ENCODE measurements around the gene KCNH1. TPM values are rescaled to one million over a fixed set of nuclear protein-coding genes. Genes with fewer than 3 reads are reported as not detected.

Gene KCNH1
- total RNA-seq, 2 donors from 2014 or later: 3.2 to 3.5 TPM

DNA sequence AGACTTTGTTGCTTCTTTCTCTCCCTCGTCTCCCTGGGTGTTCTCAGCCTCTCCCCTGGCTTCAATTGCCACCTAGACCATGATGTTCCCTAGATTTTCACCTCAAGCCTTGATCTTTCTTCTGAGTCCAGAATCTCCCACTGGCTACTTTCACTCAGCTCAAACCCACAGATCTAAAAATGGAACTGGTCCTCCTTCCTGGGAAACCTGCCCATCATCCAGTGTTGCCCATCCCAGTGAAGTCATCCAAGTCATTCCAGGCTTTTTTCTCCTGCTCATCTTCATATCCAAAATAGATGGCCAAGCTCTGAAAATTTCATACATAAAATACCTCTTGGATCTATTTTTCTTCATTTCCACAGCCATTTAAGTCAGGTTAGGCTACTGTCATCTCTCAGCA, 347.4 kb downstream of the KCNH1 start:
- no peak overlapping the region for H3K27ac ChIP-seq (ENCODE audit: low read depth, low read length)
- H3K4me3 ChIP-seq (ENCODE audit: low read length): no peak overlapping the region
- WGBS, 2 experiments (ENCODE audit: insufficient coverage in 1 of 2, insufficient read length in 1 of 2): 95% methylated on average over 1 of the region's 1 CpG; no CpG with 5 or more reads in 1 of the 2 experiments
- no peaks in the 10 kb centered on the region for H3K9me3 ChIP-seq (ENCODE audit: control insufficient read depth, low read length)
- Mint-ChIP-seq H3K4me3 (no peak overlapping the region), H3K27ac (no peak overlapping the region), H3K27me3 (ENCODE audit: insufficient read depth) (peaks cover 7% of the 10 kb centered on the region), H3K36me3 (ENCODE audit: low read depth) (no peaks in the 10 kb centered on the region), H3K4me1 (no peaks in the 10 kb centered on the region), H3K9me3 (no peaks in the 10 kb centered on the region)
- TF ChIP-seq, protein P1, sequence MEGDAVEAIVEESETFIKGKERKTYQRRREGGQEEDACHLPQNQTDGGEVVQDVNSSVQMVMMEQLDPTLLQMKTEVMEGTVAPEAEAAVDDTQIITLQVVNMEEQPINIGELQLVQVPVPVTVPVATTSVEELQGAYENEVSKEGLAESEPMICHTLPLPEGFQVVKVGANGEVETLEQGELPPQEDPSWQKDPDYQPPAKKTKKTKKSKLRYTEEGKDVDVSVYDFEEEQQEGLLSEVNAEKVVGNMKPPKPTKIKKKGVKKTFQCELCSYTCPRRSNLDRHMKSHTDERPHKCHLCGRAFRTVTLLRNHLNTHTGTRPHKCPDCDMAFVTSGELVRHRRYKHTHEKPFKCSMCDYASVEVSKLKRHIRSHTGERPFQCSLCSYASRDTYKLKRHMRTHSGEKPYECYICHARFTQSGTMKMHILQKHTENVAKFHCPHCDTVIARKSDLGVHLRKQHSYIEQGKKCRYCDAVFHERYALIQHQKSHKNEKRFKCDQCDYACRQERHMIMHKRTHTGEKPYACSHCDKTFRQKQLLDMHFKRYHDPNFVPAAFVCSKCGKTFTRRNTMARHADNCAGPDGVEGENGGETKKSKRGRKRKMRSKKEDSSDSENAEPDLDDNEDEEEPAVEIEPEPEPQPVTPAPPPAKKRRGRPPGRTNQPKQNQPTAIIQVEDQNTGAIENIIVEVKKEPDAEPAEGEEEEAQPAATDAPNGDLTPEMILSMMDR (conservative IDR thresholded peaks at IDR 0.05): no peak
- H3K36me3 ChIP-seq (ENCODE audit: control insufficient read depth, insufficient read depth, low read length): no peaks in the 10 kb centered on the region
- H3K9ac ChIP-seq (ENCODE audit: extremely low read depth, low read length, poor library complexity, severe bottlenecking): no peak overlapping the region
- H3K4me1 ChIP-seq (ENCODE audit: control insufficient read depth, insufficient read depth, low read length): no peaks in the 10 kb centered on the region
- DNase-seq: no peak
- H3K27me3 ChIP-seq (ENCODE audit: control insufficient read depth, insufficient read depth, low read length, poor library complexity, severe bottlenecking): no peaks in the 10 kb centered on the region

DNA sequence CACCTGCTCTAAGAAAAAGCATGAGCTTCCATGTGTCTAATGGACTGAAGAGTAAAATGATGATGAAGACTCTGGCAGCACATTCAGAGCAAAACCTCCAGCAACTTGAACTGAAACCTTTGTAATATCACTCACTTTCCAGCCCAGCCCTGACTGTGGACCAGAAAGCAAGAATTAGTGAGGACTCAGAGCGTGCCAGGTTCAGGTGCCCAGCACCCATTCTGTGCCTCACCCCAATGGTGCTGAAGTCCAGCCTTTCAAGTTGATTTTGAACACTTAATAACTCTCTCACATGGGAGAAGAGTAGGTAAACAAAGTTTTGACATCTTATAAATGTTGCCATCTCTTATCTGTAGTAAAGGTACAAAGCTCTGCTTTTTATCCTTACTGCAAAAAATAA, 350.0 kb downstream of the KCNH1 start:
- Histone ChIP-seq H3K36me3 (ENCODE audit: control insufficient read depth, insufficient read depth, low read length) (no peaks in the 10 kb centered on the region), H3K9me3 (ENCODE audit: control insufficient read depth, low read length) (no peaks in the 10 kb centered on the region), H3K27ac (ENCODE audit: low read depth, low read length) (no peak overlapping the region), H3K27me3 (ENCODE audit: control insufficient read depth, insufficient read depth, low read length, poor library complexity, severe bottlenecking) (no peaks in the 10 kb centered on the region), H3K4me3 (ENCODE audit: low read length) (no peak overlapping the region), H3K9ac (ENCODE audit: extremely low read depth, low read length, poor library complexity, severe bottlenecking) (no peak overlapping the region), H3K4me1 (ENCODE audit: control insufficient read depth, insufficient read depth, low read length) (no peaks in the 10 kb centered on the region)
- TF ChIP-seq, protein P1 (conservative IDR thresholded peaks at IDR 0.05): no peak
- H3K4me3 Mint-ChIP-seq: no peak overlapping the region
- no peak for DNase-seq
- no peak overlapping the region for H3K27ac Mint-ChIP-seq
- peaks cover 8% of the 10 kb centered on the region for H3K27me3 Mint-ChIP-seq (ENCODE audit: insufficient read depth)
- 67 to 95% methylated on average over 1 of the region's 1 CpG for WGBS, 2 experiments (ENCODE audit: insufficient coverage in 1 of 2, insufficient read length in 1 of 2)
- H3K4me1 Mint-ChIP-seq: no peaks in the 10 kb centered on the region
- H3K36me3 Mint-ChIP-seq (ENCODE audit: low read depth): no peaks in the 10 kb centered on the region
- no peaks in the 10 kb centered on the region for H3K9me3 Mint-ChIP-seq

DNA sequence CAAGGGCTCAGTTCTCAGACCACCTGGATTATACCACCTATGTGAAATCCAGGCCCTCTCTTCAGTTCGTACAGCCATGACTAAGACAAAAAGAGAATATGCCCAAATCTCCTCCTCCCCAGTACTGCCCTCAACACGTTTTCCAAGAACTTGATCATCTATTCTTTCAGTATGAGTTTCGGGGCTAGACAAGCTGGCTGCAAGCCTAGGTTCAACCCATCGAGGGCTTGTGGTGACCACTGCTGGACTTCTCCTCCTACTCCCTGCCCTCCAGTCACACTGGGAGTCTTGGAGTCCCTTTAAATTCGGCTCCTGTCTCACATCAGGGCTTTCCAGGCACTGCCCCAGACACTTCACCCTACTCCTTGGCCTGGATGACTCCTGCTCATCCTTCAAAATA, 352.3 kb downstream of the KCNH1 start:
- Histone ChIP-seq H3K27ac (ENCODE audit: low read depth, low read length) (no peak overlapping the region), H3K27me3 (ENCODE audit: control insufficient read depth, insufficient read depth, low read length, poor library complexity, severe bottlenecking) (no peaks in the 10 kb centered on the region), H3K4me1 (ENCODE audit: control insufficient read depth, insufficient read depth, low read length) (no peaks in the 10 kb centered on the region), H3K4me3 (ENCODE audit: low read length) (no peak overlapping the region), H3K9ac (ENCODE audit: extremely low read depth, low read length, poor library complexity, severe bottlenecking) (no peak overlapping the region), H3K36me3 (ENCODE audit: control insufficient read depth, insufficient read depth, low read length) (no peaks in the 10 kb centered on the region), H3K9me3 (ENCODE audit: control insufficient read depth, low read length) (no peaks in the 10 kb centered on the region)
- Mint-ChIP-seq H3K27me3 (ENCODE audit: insufficient read depth) (peaks cover 8% of the 10 kb centered on the region), H3K4me1 (no peaks in the 10 kb centered on the region), H3K9me3 (no peaks in the 10 kb centered on the region), H3K27ac (no peak overlapping the region), H3K36me3 (ENCODE audit: low read depth) (no peaks in the 10 kb centered on the region), H3K4me3 (no peak overlapping the region)
- DNase-seq: no peak
- TF ChIP-seq, protein P1 (conservative IDR thresholded peaks at IDR 0.05): no peak
- 86 to 92% methylated on average over 5 of the region's 5 CpGs for WGBS, 2 experiments (ENCODE audit: insufficient coverage in 1 of 2, insufficient read length in 1 of 2)

All from endodermal cell (in vitro differentiated cells).